HEK293 (cell line): ENCODE data around the gene CDH23.

Experiments used
- KLF1 ChIP-seq: fragments of 450-650 bp; formaldehyde crosslinking; IDR thresholded peaks from 2 replicates; pipeline ENCODE4 v1.5.1; 2016; ENCODE audit warnings: missing biosample characterization, missing genetic modification characterization
- KLF10 ChIP-seq: fragments of 450-650 bp; IDR thresholded peaks from 2 replicates; pipeline ENCODE4 v1.5.1; 2018; ENCODE audit warnings: missing biosample characterization, mild to moderate bottlenecking, missing genetic modification characterization
- MEIS1 ChIP-seq: sonication (generic); formaldehyde crosslinking; IDR thresholded peaks from 2 replicates; pipeline ENCODE4 v1.8.1; 2022; ENCODE audit warnings: missing genetic modification reagents, mild to moderate bottlenecking, borderline replicate concordance
- MYNN ChIP-seq: fragments of 450-650 bp; formaldehyde crosslinking; IDR thresholded peaks from 2 replicates; pipeline ENCODE4 v1.5.1; 2016; ENCODE audit warnings: missing biosample characterization, missing genetic modification characterization, borderline replicate concordance
- REST ChIP-seq: fragments of 450-650 bp; formaldehyde crosslinking; IDR thresholded peaks from 2 replicates; pipeline ENCODE4 v1.5.1; 2016; ENCODE audit warnings: missing biosample characterization, missing genetic modification characterization
- ZFP69B ChIP-seq: fragments of 450-650 bp; formaldehyde crosslinking; IDR thresholded peaks from 2 replicates; pipeline ENCODE4 v1.5.1; 2016; ENCODE audit warnings: missing biosample characterization, missing genetic modification characterization
- ZNF132 ChIP-seq: fragments of 450-650 bp; formaldehyde crosslinking; IDR thresholded peaks from 2 replicates; pipeline ENCODE4 v1.5.1; 2017; ENCODE audit warnings: missing biosample characterization, missing genetic modification characterization, borderline replicate concordance
- ZNF157 ChIP-seq: fragments of 450-650 bp; formaldehyde crosslinking; IDR thresholded peaks from 2 replicates; pipeline ENCODE4 v1.5.1; 2016; ENCODE audit warnings: missing biosample characterization, missing genetic modification characterization
- ZNF274 ChIP-seq, 2 experiments: fragments of 200-500 bp in 1 of 2; fragments of 450-650 bp in 1 of 2; sonication (Bioruptor generic) in 1 of 2; formaldehyde crosslinking in 1 of 2; IDR thresholded peaks; 2 replicates each; pipeline versions ENCODE4 v1.5.1 to v1.6.1; 2014 to 2016; ENCODE audit warnings: borderline replicate concordance in 1 of 2, inconsistent platforms in 1 of 2, low read length in 1 of 2, missing biosample characterization in 1 of 2, missing genetic modification characterization in 1 of 2
- ZNF510 ChIP-seq: fragments of 450-650 bp; formaldehyde crosslinking; IDR thresholded peaks from 2 replicates; pipeline ENCODE4 v1.5.1; 2018; ENCODE audit warnings: mild to moderate bottlenecking, missing genetic modification characterization, missing biosample characterization; ENCODE audit not compliant: insufficient replicate concordance
- TF ChIP-seq, protein P1 (sequence below): fragments of 450-650 bp; formaldehyde crosslinking; IDR thresholded peaks from 2 replicates; pipeline ENCODE4 v1.5.1; 2016; ENCODE audit warnings: missing biosample characterization, missing genetic modification characterization
- TF ChIP-seq, protein P2 (sequence below): fragments of 450-650 bp; formaldehyde crosslinking; IDR thresholded peaks from 2 replicates; pipeline ENCODE4 v1.5.1; 2016; ENCODE audit warnings: missing biosample characterization, missing genetic modification characterization

DNA sequence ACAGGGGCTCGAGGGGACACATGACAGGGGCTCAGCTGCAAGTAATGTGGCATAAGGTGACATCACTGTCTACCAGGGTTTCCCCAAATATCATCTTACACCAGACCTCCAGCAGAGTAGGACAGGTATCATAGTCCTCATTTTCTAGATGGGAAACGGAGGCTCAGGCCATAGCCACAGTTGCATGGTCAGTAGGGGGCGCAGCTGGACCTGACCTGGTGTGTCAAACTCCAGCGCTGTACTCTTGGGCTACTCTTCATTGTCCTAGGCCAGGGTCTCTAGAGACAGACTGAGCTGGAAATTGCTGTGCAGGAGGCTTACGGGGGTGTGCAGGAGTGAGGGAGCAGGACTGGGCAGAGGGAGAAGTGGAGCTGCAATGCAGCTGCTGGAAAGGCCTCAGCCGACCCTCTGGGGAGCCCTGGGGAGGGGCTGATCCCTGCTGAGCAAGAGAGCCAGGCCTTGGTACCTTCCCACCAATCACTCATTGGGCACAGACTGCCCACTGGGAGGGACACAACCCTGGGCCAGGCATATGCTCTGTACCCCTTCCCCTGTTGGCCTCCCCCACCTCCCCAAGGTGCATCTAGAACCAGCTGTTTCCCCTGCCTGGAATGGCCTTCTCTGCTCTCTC, 89.9 kb downstream of the CDH23 start:
- TF ChIP-seq MYNN (tag by site-specific recombination) (no peak), ZNF157 (tag by site-specific recombination) (no peak), REST (tag by site-specific recombination) (no peak), KLF10 (tag by site-specific recombination) (no peak), ZNF274 (IDR thresholded peaks at IDR 0.05; ENCODE audit: low read length) (no peak), ZNF274 (tag by site-specific recombination; IDR thresholded peaks at IDR 0.05; ENCODE audit: borderline replicate concordance) (no peak), ZFP69B (tag by site-specific recombination) (no peak), MEIS1 (CRISPR knock-in tag) (no peak), ZNF132 (tag by site-specific recombination) (no peak), ZNF510 (tag by site-specific recombination) (no peak), KLF1 (tag by site-specific recombination) (no peak)
- TF ChIP-seq, protein P1, sequence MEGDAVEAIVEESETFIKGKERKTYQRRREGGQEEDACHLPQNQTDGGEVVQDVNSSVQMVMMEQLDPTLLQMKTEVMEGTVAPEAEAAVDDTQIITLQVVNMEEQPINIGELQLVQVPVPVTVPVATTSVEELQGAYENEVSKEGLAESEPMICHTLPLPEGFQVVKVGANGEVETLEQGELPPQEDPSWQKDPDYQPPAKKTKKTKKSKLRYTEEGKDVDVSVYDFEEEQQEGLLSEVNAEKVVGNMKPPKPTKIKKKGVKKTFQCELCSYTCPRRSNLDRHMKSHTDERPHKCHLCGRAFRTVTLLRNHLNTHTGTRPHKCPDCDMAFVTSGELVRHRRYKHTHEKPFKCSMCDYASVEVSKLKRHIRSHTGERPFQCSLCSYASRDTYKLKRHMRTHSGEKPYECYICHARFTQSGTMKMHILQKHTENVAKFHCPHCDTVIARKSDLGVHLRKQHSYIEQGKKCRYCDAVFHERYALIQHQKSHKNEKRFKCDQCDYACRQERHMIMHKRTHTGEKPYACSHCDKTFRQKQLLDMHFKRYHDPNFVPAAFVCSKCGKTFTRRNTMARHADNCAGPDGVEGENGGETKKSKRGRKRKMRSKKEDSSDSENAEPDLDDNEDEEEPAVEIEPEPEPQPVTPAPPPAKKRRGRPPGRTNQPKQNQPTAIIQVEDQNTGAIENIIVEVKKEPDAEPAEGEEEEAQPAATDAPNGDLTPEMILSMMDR (tag by site-specific recombination), result 0 out of 2 replicates have a peak, but pooled peaks have one; percentile 24
- TF ChIP-seq, protein P2, sequence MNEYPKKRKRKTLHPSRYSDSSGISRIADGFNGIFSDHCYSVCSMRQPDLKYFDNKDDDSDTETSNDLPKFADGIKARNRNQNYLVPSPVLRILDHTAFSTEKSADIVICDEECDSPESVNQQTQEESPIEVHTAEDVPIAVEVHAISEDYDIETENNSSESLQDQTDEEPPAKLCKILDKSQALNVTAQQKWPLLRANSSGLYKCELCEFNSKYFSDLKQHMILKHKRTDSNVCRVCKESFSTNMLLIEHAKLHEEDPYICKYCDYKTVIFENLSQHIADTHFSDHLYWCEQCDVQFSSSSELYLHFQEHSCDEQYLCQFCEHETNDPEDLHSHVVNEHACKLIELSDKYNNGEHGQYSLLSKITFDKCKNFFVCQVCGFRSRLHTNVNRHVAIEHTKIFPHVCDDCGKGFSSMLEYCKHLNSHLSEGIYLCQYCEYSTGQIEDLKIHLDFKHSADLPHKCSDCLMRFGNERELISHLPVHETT (tag by site-specific recombination), result no peak
